ENCODE data around the gene MAPK8. TPM values are rescaled to one million over a fixed set of nuclear protein-coding genes. Genes with fewer than 3 reads are reported as not detected.

The MAPK8 gene
- total RNA-seq, 1 donor from 2014 or later = 57.1 TPM

DNA sequence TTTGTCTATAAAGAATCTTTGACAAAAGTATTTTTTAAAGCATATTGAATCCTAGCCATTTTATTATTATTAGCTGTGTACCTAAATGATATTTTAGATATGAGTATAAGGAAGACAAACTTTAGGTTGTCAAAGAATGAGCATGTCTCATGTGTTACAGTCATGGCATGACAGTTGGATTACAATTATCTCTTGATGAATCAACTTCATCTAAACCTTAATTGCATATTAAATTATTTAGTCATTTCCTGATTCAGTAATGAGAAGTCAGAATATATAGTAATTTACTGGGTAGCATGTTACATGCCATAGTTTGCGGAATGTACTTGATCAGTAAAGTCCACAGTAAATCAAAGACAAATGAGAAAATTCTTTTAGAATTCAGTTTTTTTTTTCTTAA is 59.2 kb downstream of the MAPK8 start:
- no peak for TF ChIP-seq CTCF (IDR thresholded peaks at IDR 0.05)
- Mint-ChIP-seq H3K9me3 (ENCODE audit: unreplicated experiment) (no peaks in the 10 kb centered on the region), H3K27ac (ENCODE audit: unreplicated experiment) (peak overlapping the region; percentile 56), H3K36me3 (ENCODE audit: unreplicated experiment) (no peaks in the 10 kb centered on the region), H3K4me1 (ENCODE audit: unreplicated experiment) (peaks cover 33% of the 10 kb centered on the region), H3K4me3 (ENCODE audit: unreplicated experiment) (peak overlapping the region; percentile 49), H3K27me3 (ENCODE audit: unreplicated experiment) (no peaks in the 10 kb centered on the region)
- no peak for DNase-seq (ENCODE audit: extremely low spot score, unreplicated experiment)

DNA sequence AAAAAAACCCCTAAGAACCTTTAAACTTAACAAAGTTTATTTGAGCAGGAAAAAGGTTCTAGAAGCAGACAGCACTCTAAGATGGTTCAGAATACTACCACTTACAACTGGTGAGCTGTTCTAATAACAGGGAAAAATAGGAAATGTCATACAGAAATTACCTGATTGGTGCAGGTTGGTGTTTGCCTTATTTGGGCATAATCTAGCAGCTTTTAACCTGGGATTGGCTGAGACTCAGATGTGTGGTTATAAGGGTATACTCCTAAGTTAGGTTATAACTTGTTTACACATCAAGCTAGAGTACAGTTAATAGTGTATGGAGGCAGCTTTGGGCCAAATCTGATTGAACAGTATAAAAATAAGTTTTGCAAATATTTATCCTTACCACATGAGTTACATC is 59.8 kb downstream of the MAPK8 start:
- no peak overlapping the region for H3K4me3 Mint-ChIP-seq (ENCODE audit: unreplicated experiment)
- TF ChIP-seq CTCF (IDR thresholded peaks at IDR 0.05) = no peak
- no peaks in the 10 kb centered on the region for H3K27me3 Mint-ChIP-seq (ENCODE audit: unreplicated experiment)
- peaks cover 31% of the 10 kb centered on the region for H3K4me1 Mint-ChIP-seq (ENCODE audit: unreplicated experiment)
- no peaks in the 10 kb centered on the region for H3K36me3 Mint-ChIP-seq (ENCODE audit: unreplicated experiment)
- DNase-seq (ENCODE audit: extremely low spot score, unreplicated experiment) = no peak
- no peaks in the 10 kb centered on the region for H3K9me3 Mint-ChIP-seq (ENCODE audit: unreplicated experiment)
- H3K27ac Mint-ChIP-seq (ENCODE audit: unreplicated experiment) = no peak overlapping the region

GRCh38 chr10:48369501-48369900 is 63.0 kb downstream of the MAPK8 start:
- no peak overlapping the region for H3K27ac Mint-ChIP-seq (ENCODE audit: unreplicated experiment)
- H3K4me3 Mint-ChIP-seq (ENCODE audit: unreplicated experiment) = no peak overlapping the region
- no peak for DNase-seq (ENCODE audit: extremely low spot score, unreplicated experiment)
- peaks cover 12% of the 10 kb centered on the region for H3K9me3 Mint-ChIP-seq (ENCODE audit: unreplicated experiment)
- peaks cover 4% of the 10 kb centered on the region for H3K36me3 Mint-ChIP-seq (ENCODE audit: unreplicated experiment)
- H3K27me3 Mint-ChIP-seq (ENCODE audit: unreplicated experiment) = no peaks in the 10 kb centered on the region
- peaks cover 15% of the 10 kb centered on the region for H3K4me1 Mint-ChIP-seq (ENCODE audit: unreplicated experiment)
- TF ChIP-seq CTCF (IDR thresholded peaks at IDR 0.05) = no peak

DNA sequence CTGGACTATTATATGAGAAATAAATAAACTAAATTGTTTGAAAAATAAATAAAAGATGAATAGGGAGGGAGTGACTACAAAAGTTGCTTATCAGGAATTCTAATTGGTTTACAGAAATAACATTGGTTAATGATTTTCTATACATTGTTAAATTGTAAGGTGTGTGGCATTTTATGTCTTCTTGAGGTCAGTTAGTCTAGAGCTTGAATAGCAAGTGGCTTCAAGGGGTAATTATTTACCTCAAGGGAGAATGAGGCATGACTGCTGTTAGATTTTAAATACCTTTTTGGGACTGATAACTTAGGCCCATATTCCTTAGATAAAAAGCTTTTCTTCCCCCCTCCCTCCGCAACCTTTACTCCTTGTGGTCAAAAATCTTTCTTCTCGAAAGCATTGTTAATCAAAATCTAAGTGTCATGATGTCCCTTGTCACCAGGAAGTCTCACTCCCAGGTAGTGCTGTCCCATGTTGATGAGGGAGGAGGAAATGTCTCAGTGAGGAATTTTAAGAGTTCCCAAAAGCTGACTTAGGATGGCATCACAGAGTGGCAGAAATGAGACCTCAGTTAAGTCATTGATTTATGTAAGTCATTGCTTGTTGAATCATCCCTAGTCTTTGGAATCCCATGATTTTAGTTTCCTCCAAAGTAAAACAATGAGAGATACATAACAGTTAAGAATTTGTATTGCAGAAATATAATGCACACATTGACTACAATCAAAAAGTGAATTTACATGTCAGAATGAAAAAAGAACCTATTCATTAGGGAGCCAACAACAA is 71.5 kb downstream of the MAPK8 start:
- Mint-ChIP-seq H3K27ac (ENCODE audit: unreplicated experiment) (no peak overlapping the region), H3K4me3 (ENCODE audit: unreplicated experiment) (no peak overlapping the region), H3K27me3 (ENCODE audit: unreplicated experiment) (no peaks in the 10 kb centered on the region), H3K9me3 (ENCODE audit: unreplicated experiment) (peaks cover 16% of the 10 kb centered on the region), H3K4me1 (ENCODE audit: unreplicated experiment) (peaks cover 5% of the 10 kb centered on the region), H3K36me3 (ENCODE audit: unreplicated experiment) (peaks cover 7% of the 10 kb centered on the region)
- DNase-seq (ENCODE audit: extremely low spot score, unreplicated experiment) = no peak
- no peak for TF ChIP-seq CTCF (IDR thresholded peaks at IDR 0.05)

GRCh38 chr10:48378675-48379074 is 72.2 kb downstream of the MAPK8 start:
- Mint-ChIP-seq H3K4me1 (ENCODE audit: unreplicated experiment) (peaks cover 5% of the 10 kb centered on the region), H3K27me3 (ENCODE audit: unreplicated experiment) (no peaks in the 10 kb centered on the region), H3K9me3 (ENCODE audit: unreplicated experiment) (peaks cover 16% of the 10 kb centered on the region), H3K27ac (ENCODE audit: unreplicated experiment) (no peak overlapping the region), H3K4me3 (ENCODE audit: unreplicated experiment) (no peak overlapping the region), H3K36me3 (ENCODE audit: unreplicated experiment) (peaks cover 7% of the 10 kb centered on the region)
- DNase-seq (ENCODE audit: extremely low spot score, unreplicated experiment) = no peak
- TF ChIP-seq CTCF (IDR thresholded peaks at IDR 0.05) = no peak
